ENCODE results near the gene PSMA5. TPM values are rescaled to one million over a fixed set of nuclear protein-coding genes. Genes with fewer than 3 reads are reported as not detected.

The PSMA5 gene
- total RNA-seq, 2 experiments from 2014 or later, result 192 to 210 TPM

DNA sequence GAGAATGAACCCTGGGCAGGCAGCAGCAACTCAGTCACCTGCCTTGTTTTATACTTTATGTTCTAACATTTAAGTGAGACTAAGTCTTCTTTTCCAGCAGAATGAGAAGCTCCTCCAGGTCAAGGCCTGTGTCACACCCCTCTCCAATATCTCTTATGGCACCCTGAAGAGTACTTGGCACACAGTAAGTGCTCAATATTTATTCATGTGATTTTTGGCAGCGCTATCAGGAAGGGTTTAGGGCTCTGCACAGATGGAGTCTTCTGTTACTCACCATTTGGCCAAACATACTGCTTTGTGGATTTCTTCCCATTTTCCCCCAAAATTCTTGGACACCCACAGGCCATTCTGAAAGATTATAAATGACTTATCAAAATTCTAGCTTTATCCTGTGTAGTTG lies 75.6 kb downstream of the PSMA5 start:
- H3K4me3 Mint-ChIP-seq, result no peak overlapping the region
- TF ChIP-seq, protein P1, sequence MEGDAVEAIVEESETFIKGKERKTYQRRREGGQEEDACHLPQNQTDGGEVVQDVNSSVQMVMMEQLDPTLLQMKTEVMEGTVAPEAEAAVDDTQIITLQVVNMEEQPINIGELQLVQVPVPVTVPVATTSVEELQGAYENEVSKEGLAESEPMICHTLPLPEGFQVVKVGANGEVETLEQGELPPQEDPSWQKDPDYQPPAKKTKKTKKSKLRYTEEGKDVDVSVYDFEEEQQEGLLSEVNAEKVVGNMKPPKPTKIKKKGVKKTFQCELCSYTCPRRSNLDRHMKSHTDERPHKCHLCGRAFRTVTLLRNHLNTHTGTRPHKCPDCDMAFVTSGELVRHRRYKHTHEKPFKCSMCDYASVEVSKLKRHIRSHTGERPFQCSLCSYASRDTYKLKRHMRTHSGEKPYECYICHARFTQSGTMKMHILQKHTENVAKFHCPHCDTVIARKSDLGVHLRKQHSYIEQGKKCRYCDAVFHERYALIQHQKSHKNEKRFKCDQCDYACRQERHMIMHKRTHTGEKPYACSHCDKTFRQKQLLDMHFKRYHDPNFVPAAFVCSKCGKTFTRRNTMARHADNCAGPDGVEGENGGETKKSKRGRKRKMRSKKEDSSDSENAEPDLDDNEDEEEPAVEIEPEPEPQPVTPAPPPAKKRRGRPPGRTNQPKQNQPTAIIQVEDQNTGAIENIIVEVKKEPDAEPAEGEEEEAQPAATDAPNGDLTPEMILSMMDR (IDR thresholded peaks at IDR 0.05), result no peak
- ATAC-seq, result no peak
- no peaks in the 10 kb centered on the region for H3K9me3 Mint-ChIP-seq
- H3K36me3 Mint-ChIP-seq (ENCODE audit: low read depth), result no peaks in the 10 kb centered on the region
- H3K27me3 Mint-ChIP-seq, result no peaks in the 10 kb centered on the region
- CTCF ChIA-PET, result interaction anchor here (1.0 kb wide), 1 partner anchor 181 kb away, joined by 3 read pairs; no protein-coding TSS in a partner anchor
- POLR2A ChIA-PET, result interaction anchor here (0.7 kb wide), 1 partner anchor 111 kb away, joined by 3 read pairs; no protein-coding TSS in a partner anchor
- H3K27ac Mint-ChIP-seq, result no peak overlapping the region
- DNase-seq, result no peak
- H3K4me1 Mint-ChIP-seq (ENCODE audit: low read depth), result no peaks in the 10 kb centered on the region
- intact Hi-C loops (cut with micrococcal nuclease), result no loop called here

DNA sequence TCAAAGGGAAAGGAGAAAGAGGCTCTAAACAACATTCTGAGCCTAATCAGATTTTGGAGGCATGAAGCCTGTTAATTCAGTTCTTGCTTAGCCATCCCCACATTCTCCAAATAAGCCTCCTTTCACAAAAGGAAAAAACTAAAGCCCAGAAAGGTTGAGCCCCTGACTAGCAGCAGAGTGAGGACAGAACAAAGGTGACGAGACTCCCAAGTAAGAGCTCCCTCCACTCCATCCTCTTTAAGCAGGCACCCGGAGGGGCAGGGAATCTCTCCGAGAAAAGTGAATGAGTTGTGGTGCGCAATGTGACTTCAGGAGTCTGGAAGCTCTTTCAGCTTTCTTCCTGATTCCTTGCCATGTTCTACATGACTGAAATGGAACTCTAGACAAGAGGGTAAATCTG lies 76.1 kb downstream of the PSMA5 start:
- ATAC-seq, result no peak
- CTCF ChIA-PET, result interaction anchor here (1.0 kb wide), 1 partner anchor 182 kb away, joined by 3 read pairs; no protein-coding TSS in a partner anchor
- H3K4me3 Mint-ChIP-seq, result no peak overlapping the region
- H3K27me3 Mint-ChIP-seq, result no peaks in the 10 kb centered on the region
- H3K36me3 Mint-ChIP-seq (ENCODE audit: low read depth), result no peaks in the 10 kb centered on the region
- H3K27ac Mint-ChIP-seq, result no peak overlapping the region
- intact Hi-C loops (cut with micrococcal nuclease), result no loop called here
- POLR2A ChIA-PET, result no interaction called here
- no peak for DNase-seq
- no peaks in the 10 kb centered on the region for H3K9me3 Mint-ChIP-seq
- TF ChIP-seq, protein P1 (IDR thresholded peaks at IDR 0.05), result no peak
- no peaks in the 10 kb centered on the region for H3K4me1 Mint-ChIP-seq (ENCODE audit: low read depth)

Other genes with a start within 250 kb of the PSMA5 start
- gene SARS1, start 212.5 kb downstream of the PSMA5 start, total RNA-seq, result 100 to 1,000 TPM; 226 to 228 TPM
- 1 to 10 TPM; 2.7 to 3.1 TPM for gene CELSR2, start 176.9 kb downstream of the PSMA5 start, total RNA-seq
- gene PSRC1, start 143.3 kb downstream of the PSMA5 start, total RNA-seq, result 10 to 100 TPM; 12.9 to 14.0 TPM
- gene MYBPHL, start 119.4 kb downstream of the PSMA5 start, total RNA-seq, result not detected
- 1 to 10 TPM; 2.5 to 3.2 TPM for gene SORT1, start 28.5 kb downstream of the PSMA5 start, total RNA-seq
- not detected for gene SYPL2, start 40.1 kb upstream of the PSMA5 start, total RNA-seq
- gene ATXN7L2, start 57.5 kb upstream of the PSMA5 start, total RNA-seq, result 10 to 100 TPM; 11.2 to 13.7 TPM
- 1 to 10 TPM; 7.0 to 9.5 TPM for gene CYB561D1, start 67.6 kb upstream of the PSMA5 start, total RNA-seq
- gene AMIGO1, start 83.3 kb upstream of the PSMA5 start, total RNA-seq, result 1 to 10 TPM; 1.3 to 1.7 TPM
- under 1 TPM in 1 of 2 experiments, not detected in 1; 0.22 TPM for gene GPR61, start 113.4 kb upstream of the PSMA5 start, total RNA-seq
- 1 to 10 TPM; 7.5 to 7.7 TPM for gene GNAI3, start 122.2 kb upstream of the PSMA5 start, total RNA-seq
- under 1 TPM; 0.81 to 0.88 TPM for gene GNAT2, start 193.2 kb upstream of the PSMA5 start, total RNA-seq
- gene AMPD2, start 193.4 kb upstream of the PSMA5 start, total RNA-seq, result 100 to 1,000 TPM; 107 to 119 TPM
- gene GSTM4, start 229.7 kb upstream of the PSMA5 start, total RNA-seq, result 10 to 100 TPM in 1 of 2 experiments, 1 to 10 TPM in 1; 8.3 to 10.5 TPM
- gene GSTM2, start 241.6 kb upstream of the PSMA5 start, total RNA-seq, result 10 to 100 TPM; 13.6 to 16.2 TPM